Measurements from ENCODE around the gene DLAT.

The DLAT gene

DNA sequence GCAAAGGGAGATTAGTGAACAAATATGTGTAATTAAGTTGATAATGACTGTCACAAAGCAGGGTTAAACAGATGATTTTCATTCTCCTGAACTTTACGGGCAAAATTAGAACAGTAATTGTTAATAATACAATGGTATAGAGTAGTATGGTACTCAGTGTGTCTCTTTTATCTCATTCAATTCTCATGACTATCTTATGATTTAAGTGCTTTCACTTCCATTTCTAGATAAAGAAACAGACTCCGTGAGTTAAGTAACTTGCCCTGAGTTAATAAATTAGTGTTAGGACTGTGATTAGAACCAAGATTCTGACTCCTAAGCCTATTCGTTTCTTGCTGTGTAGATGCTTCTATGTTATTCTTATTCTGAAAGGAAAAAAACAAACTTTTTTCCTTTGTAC, 26.6 kb downstream of the DLAT start:
- Histone ChIP-seq H3K9ac (no peak overlapping the region), H3K27ac (no peak overlapping the region), H3K4me1 (no peaks in the 10 kb centered on the region), H3K27me3 (ENCODE audit: control insufficient read depth, insufficient read depth, low read length) (no peaks in the 10 kb centered on the region), H3K36me3 (ENCODE audit: control insufficient read depth, insufficient read depth, low read length) (no peaks in the 10 kb centered on the region), H3K4me2 (ENCODE audit: low read length) (no peak overlapping the region), H3K79me2 (no peaks in the 10 kb centered on the region), H3K9me3 (ENCODE audit: control insufficient read depth, low read length) (no peaks in the 10 kb centered on the region), H3K4me3 (ENCODE audit: low read depth, low read length) (no peak overlapping the region), H2AFZ (no peak overlapping the region)
- TF ChIP-seq, protein P1, sequence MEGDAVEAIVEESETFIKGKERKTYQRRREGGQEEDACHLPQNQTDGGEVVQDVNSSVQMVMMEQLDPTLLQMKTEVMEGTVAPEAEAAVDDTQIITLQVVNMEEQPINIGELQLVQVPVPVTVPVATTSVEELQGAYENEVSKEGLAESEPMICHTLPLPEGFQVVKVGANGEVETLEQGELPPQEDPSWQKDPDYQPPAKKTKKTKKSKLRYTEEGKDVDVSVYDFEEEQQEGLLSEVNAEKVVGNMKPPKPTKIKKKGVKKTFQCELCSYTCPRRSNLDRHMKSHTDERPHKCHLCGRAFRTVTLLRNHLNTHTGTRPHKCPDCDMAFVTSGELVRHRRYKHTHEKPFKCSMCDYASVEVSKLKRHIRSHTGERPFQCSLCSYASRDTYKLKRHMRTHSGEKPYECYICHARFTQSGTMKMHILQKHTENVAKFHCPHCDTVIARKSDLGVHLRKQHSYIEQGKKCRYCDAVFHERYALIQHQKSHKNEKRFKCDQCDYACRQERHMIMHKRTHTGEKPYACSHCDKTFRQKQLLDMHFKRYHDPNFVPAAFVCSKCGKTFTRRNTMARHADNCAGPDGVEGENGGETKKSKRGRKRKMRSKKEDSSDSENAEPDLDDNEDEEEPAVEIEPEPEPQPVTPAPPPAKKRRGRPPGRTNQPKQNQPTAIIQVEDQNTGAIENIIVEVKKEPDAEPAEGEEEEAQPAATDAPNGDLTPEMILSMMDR (IDR thresholded peaks at IDR 0.05), result no peak

- H2AFZ ChIP-seq, result no peak overlapping the region
Observed at GRCh38 chr11:112057170-112057569, 32.0 kb downstream of the DLAT start.

DNA sequence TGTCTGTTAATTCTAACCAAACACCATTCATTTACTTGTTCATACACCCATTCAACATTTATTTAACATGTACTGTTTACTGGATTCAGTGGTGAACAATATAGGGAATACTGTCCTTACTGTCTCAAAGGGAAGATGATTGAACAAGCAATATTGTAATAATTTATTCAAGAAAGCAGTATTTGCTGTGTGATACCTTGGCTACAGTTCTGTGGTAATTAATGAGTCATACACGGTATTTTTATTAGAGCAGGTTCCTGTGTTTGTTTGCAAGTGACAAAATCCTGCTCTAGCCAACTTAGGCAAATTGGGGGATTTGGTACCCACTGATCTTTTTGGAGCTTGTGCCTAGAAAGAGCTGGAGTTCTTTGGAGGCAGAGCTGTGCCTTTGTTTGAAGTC, 32.9 kb downstream of the DLAT start:
- Histone ChIP-seq H3K4me3 (ENCODE audit: low read depth, low read length) (no peak overlapping the region), H3K79me2 (no peaks in the 10 kb centered on the region), H3K4me2 (ENCODE audit: low read length) (no peak overlapping the region), H3K36me3 (ENCODE audit: control insufficient read depth, insufficient read depth, low read length) (no peaks in the 10 kb centered on the region), H2AFZ (no peak overlapping the region), H3K27ac (no peak overlapping the region), H3K9me3 (ENCODE audit: control insufficient read depth, low read length) (no peaks in the 10 kb centered on the region), H3K4me1 (no peaks in the 10 kb centered on the region), H3K27me3 (ENCODE audit: control insufficient read depth, insufficient read depth, low read length) (no peaks in the 10 kb centered on the region), H3K9ac (no peak overlapping the region)
- TF ChIP-seq, protein P1 (IDR thresholded peaks at IDR 0.05), result no peak

More at GRCh38 chr11:112057170-112057569, 32.0 kb downstream of the DLAT start:
- Histone ChIP-seq H3K9me3 (ENCODE audit: control insufficient read depth, low read length) (no peaks in the 10 kb centered on the region), H3K4me3 (ENCODE audit: low read depth, low read length) (no peak overlapping the region), H3K27ac (no peak overlapping the region), H3K4me2 (ENCODE audit: low read length) (no peak overlapping the region), H3K79me2 (no peaks in the 10 kb centered on the region), H3K36me3 (ENCODE audit: control insufficient read depth, insufficient read depth, low read length) (no peaks in the 10 kb centered on the region), H3K27me3 (ENCODE audit: control insufficient read depth, insufficient read depth, low read length) (no peaks in the 10 kb centered on the region), H3K4me1 (no peaks in the 10 kb centered on the region), H3K9ac (no peak overlapping the region)
- TF ChIP-seq, protein P1 (IDR thresholded peaks at IDR 0.05), result no peak

DNA sequence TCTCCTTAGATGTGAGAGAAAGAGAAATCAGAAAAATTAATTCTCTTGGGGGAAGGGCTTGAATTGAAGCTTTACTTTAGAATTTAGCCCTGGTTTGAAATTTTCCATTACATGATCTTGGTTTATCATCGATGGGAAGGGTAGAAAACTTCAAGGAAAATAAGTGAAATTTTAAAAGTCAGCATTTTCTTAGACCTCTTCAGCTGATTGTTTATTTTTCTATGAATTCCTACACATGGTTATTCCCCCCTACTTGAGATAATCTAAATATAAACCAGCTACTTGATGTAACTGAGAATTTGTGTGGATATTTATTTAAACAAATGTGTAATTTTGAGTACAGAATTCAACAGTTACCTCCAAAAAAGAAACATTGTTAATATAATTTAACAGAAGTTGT, 37.7 kb downstream of the DLAT start:
- Histone ChIP-seq H3K27ac (no peak overlapping the region), H3K27me3 (ENCODE audit: control insufficient read depth, insufficient read depth, low read length) (no peaks in the 10 kb centered on the region), H3K4me3 (ENCODE audit: low read depth, low read length) (no peak overlapping the region), H2AFZ (no peak overlapping the region), H3K9me3 (ENCODE audit: control insufficient read depth, low read length) (no peaks in the 10 kb centered on the region), H3K36me3 (ENCODE audit: control insufficient read depth, insufficient read depth, low read length) (no peaks in the 10 kb centered on the region), H3K4me2 (ENCODE audit: low read length) (no peak overlapping the region), H3K4me1 (no peaks in the 10 kb centered on the region), H3K9ac (no peak overlapping the region), H3K79me2 (no peaks in the 10 kb centered on the region)
- TF ChIP-seq, protein P1 (IDR thresholded peaks at IDR 0.05), result no peak

GRCh38 chr11:112073941-112074811, 49.0 kb downstream of the DLAT start, which contains the start of the genes NKAPD1 and PIH1D2:
Gene NKAPD1, plus strand, starts transcription at chr11:112074299. Its CDS starts 1,276 bp downstream, at chr11:112075575.
Gene PIH1D2, minus strand, starts transcription at chr11:112074017. Its CDS starts 843 bp downstream, at chr11:112073174.
- Histone ChIP-seq H3K9ac (peak within 1 kb of the TSS; percentile 76), H3K27me3 (ENCODE audit: control insufficient read depth, insufficient read depth, low read length) (no peaks in the 10 kb centered on the region), H3K27ac (peak within 1 kb of the TSS; percentile 75), H3K79me2 (peaks cover 4% of the 10 kb centered on the region), H3K4me3 (ENCODE audit: low read depth, low read length) (peak within 1 kb of the TSS; percentile 85), H3K9me3 (ENCODE audit: control insufficient read depth, low read length) (no peaks in the 10 kb centered on the region), H3K4me2 (ENCODE audit: low read length) (peak within 1 kb of the TSS; percentile 81), H3K36me3 (ENCODE audit: control insufficient read depth, insufficient read depth, low read length) (no peaks in the 10 kb centered on the region), H3K4me1 (no peaks in the 10 kb centered on the region), H2AFZ (peak within 1 kb of the TSS; percentile 92)
- TF ChIP-seq, protein P1 (IDR thresholded peaks at IDR 0.05), result no peak
